Measurements from ENCODE around the gene SORL1.

GRCh38 chr11:121476379-121477032 is 24.4 kb downstream of the SORL1 start:
- no peak for TF ChIP-seq EZH2 (conservative IDR thresholded peaks at IDR 0.05; ENCODE audit: low read depth, low read length)
- peak in 1 of 2 experiments; percentile 63; a peak in 2 of 4 replicates for TF ChIP-seq EP300 (IDR thresholded peaks at IDR 0.05; ENCODE audit: low read depth in 2 of 2, low read length in 2 of 2)
- TF ChIP-seq EP300 (CRISPR knock-in tag; IDR thresholded peaks at IDR 0.05; ENCODE audit: borderline replicate concordance), result peak; percentile 52; the same call in 1 of the 2 replicates
- no peak for TF ChIP-seq RAD21 (CRISPR knock-in tag; IDR thresholded peaks at IDR 0.05)
- TF ChIP-seq TBL1XR1 (IDR thresholded peaks at IDR 0.05; ENCODE audit: borderline replicate concordance, low read length, partially characterized antibody), result peak; percentile 25
- TF ChIP-seq HNRNPLL (IDR thresholded peaks at IDR 0.05; ENCODE audit: low read depth, low read length, poor library complexity, severe bottlenecking), result no peak
- TF ChIP-seq ZNF205 (CRISPR knock-in tag; IDR thresholded peaks at IDR 0.05), result no peak
- TF ChIP-seq E2F2 (CRISPR knock-in tag; IDR thresholded peaks at IDR 0.05; ENCODE audit: borderline replicate concordance), result no peak
- peak; percentile 88 for TF ChIP-seq HNRNPK (IDR thresholded peaks at IDR 0.05; ENCODE audit: low read depth, low read length, poor library complexity, severe bottlenecking)
- TF ChIP-seq POLR2A (IDR thresholded peaks at IDR 0.05; ENCODE audit: insufficient read depth in 1 of 2, low read depth in 2 of 2, low read length in 2 of 2), result no peak
- no peak for TF ChIP-seq ZNF703 (CRISPR knock-in tag; IDR thresholded peaks at IDR 0.05; ENCODE audit: borderline replicate concordance)
- no peak for TF ChIP-seq ZNF225 (CRISPR knock-in tag; IDR thresholded peaks at IDR 0.05)
- no peak for TF ChIP-seq ZNF546 (CRISPR knock-in tag; conservative IDR thresholded peaks at IDR 0.05)
- TF ChIP-seq CTCF (CRISPR knock-in tag; IDR thresholded peaks at IDR 0.05), result no peak

Data from HepG2 (cell line).